HepG2 (cell line): ENCODE data around the gene RPLP2. TPM values are rescaled to one million over a fixed set of nuclear protein-coding genes. Genes with fewer than 3 reads are reported as not detected.
A peak's percentile ranks its signal among the peaks of the same experiment; 100 is the strongest.

Experiments
- BRD4 ChIP-seq: sonication (generic); formaldehyde crosslinking; IDR thresholded peaks from 2 replicates; pipeline ENCODE4 v1.4.0; 2020; ENCODE audit warnings: missing genetic modification reagents
- CCAR2 ChIP-seq: fragments of 200-400 bp; formaldehyde crosslinking; optimal IDR thresholded peaks from 2 replicates; pipeline ENCODE3; 2018; ENCODE audit warnings: low read depth, mild to moderate bottlenecking, low read length, moderate library complexity
- HBP1 ChIP-seq: IDR thresholded peaks from 2 replicates; pipeline ENCODE4 v1.6.1; 2016; ENCODE audit warnings: low read depth, control low read depth
- HIC2 ChIP-seq: sonication (generic); formaldehyde crosslinking; IDR thresholded peaks from 2 replicates; pipeline ENCODE4 v1.9.0; 2022; ENCODE audit warnings: low read depth, missing genetic modification reagents
- HNF4G ChIP-seq, 2 experiments: sonication (generic) in 1 of 2; formaldehyde crosslinking in 1 of 2; IDR thresholded peaks; 2 replicates each; pipeline versions ENCODE4 v1.4.0 to v1.6.1; 2011 to 2020; ENCODE audit warnings: borderline replicate concordance in 2 of 2, low read depth in 2 of 2, mild to moderate bottlenecking in 2 of 2, low read length in 1 of 2, missing genetic modification reagents in 1 of 2, moderate library complexity in 1 of 2
- KDM3A ChIP-seq: IDR thresholded peaks from 2 replicates; pipeline ENCODE4 v1.6.1; 2018; ENCODE audit warnings: low read depth, missing compliant biosample characterization
- KLF11 ChIP-seq: IDR thresholded peaks from 2 replicates; pipeline ENCODE4 v1.6.1; 2016; ENCODE audit warnings: missing compliant biosample characterization
- NONO ChIP-seq, 2 experiments: fragments of 450-650 bp in 1 of 2; sonication (generic) in 1 of 2; formaldehyde crosslinking in 1 of 2; IDR thresholded peaks in 1 of 2; conservative IDR thresholded peaks in 1 of 2; 2 replicates each; pipeline versions ENCODE4 v1.6.1 to v1.8.0; 2017 to 2022; ENCODE audit warnings: mild to moderate bottlenecking in 1 of 2, missing genetic modification reagents in 1 of 2, moderate library complexity in 1 of 2
- RXRA ChIP-seq: sonication (generic); formaldehyde crosslinking; IDR thresholded peaks from 2 replicates; pipeline ENCODE4 v1.5.1; 2020; ENCODE audit warnings: missing genetic modification reagents
- SUZ12 ChIP-seq: fragments of 150-350 bp; IDR thresholded peaks from 2 replicates; pipeline ENCODE4 v1.6.1; 2014; ENCODE audit warnings: low read depth, low read length
- TFDP2 ChIP-seq: sonication (generic); formaldehyde crosslinking; IDR thresholded peaks from 2 replicates; pipeline ENCODE4 v1.4.0; 2020; ENCODE audit warnings: missing genetic modification reagents
- ZFYVE20 ChIP-seq: sonication (generic); formaldehyde crosslinking; IDR thresholded peaks from 2 replicates; pipeline ENCODE4 v1.8.0; 2023; ENCODE audit warnings: low read depth, mild to moderate bottlenecking, moderate library complexity, missing genetic modification reagents, borderline replicate concordance
- ZNF274 ChIP-seq: sonication (generic); formaldehyde crosslinking; IDR thresholded peaks from 2 replicates; pipeline ENCODE4 v1.5.1; 2020; ENCODE audit warnings: mild to moderate bottlenecking, missing genetic modification reagents
- ZNF280B ChIP-seq: sonication (generic); formaldehyde crosslinking; IDR thresholded peaks from 2 replicates; pipeline ENCODE4 v1.5.0; 2020; ENCODE audit warnings: missing genetic modification reagents, mild to moderate bottlenecking, borderline replicate concordance
- ZNF770 ChIP-seq: sonication (generic); formaldehyde crosslinking; IDR thresholded peaks from 2 replicates; pipeline ENCODE4 v1.5.0; 2020; ENCODE audit warnings: mild to moderate bottlenecking, missing genetic modification reagents
- ZNF772 ChIP-seq: sonication (generic); formaldehyde crosslinking; IDR thresholded peaks from 2 replicates; pipeline ENCODE4 v1.5.0; 2020; ENCODE audit warnings: mild to moderate bottlenecking, missing genetic modification reagents
- polyA plus RNA-seq, 8 experiments: library from polyadenylated mRNA; depleted of rRNA in 3 of 8; stranded (reverse) in 7 of 8; unstranded in 1 of 8; fragments of >200 nt; fragmentation: Illumina TruSeq in 4 of 8; extraction: Trizol in 4 of 8; gene quantifications; 2 replicates each; pipeline versions ENCODE4 v1.2.1 to v1.2.3, GENCODE V29; 2011 to 2016; ENCODE audit warnings: low read depth in 4 of 8, missing spikeins in 1 of 8, mixed read lengths in 1 of 8; ENCODE audit not compliant: insufficient read depth in 1 of 8
- total RNA-seq, 5 experiments: library from RNA; depleted of rRNA; stranded (reverse); fragments of >200 nt; fragmentation: Illumina TruSeq; extraction: Trizol; gene quantifications; 2 replicates each; pipeline ENCODE4 v1.2.3, GENCODE V29; 2016; ENCODE audit warnings: low read depth in 1 of 5

RPLP2 gene
- total and polyA plus RNA-seq, 2 of the 13 experiments (the other 11 are each of a cell fraction or from before 2014, with no cell fraction given), result 978 to 2,106 TPM

GRCh38 chr11:777288-778255 is 32.2 kb upstream of the RPLP2 start, which contains the start of gene GATD1 (continued):
- TF ChIP-seq CCAR2, result no peak
- TF ChIP-seq HIC2, result no peak
- no peak for TF ChIP-seq TFDP2
- TF ChIP-seq NONO (IDR thresholded peaks at IDR 0.05), result no peak
- 0 out of 2 replicates have a peak, but pooled peaks have one; percentile 23 for TF ChIP-seq NONO (CRISPR knock-in tag; conservative IDR thresholded peaks at IDR 0.05)
- TF ChIP-seq ZNF274 (CRISPR knock-in tag), result 0 out of 2 replicates have a peak, but pooled peaks have one; percentile 27
- 0 out of 2 replicates have a peak, but pooled peaks have one; percentile 8 for TF ChIP-seq HNF4G (IDR thresholded peaks at IDR 0.05; ENCODE audit: borderline replicate concordance, low read depth, low read length)
- TF ChIP-seq HNF4G (CRISPR knock-in tag; IDR thresholded peaks at IDR 0.05; ENCODE audit: borderline replicate concordance, low read depth), result 0 out of 2 replicates have a peak, but pooled peaks have one; percentile 19
- TF ChIP-seq ZNF770 (CRISPR knock-in tag), result 0 out of 2 replicates have a peak, but pooled peaks have one; percentile 29
- TF ChIP-seq KDM3A (CRISPR knock-in tag), result no peak
- peak; percentile 56; the same call in 1 of the 2 replicates for TF ChIP-seq ZNF772 (CRISPR knock-in tag)
- TF ChIP-seq BRD4 (CRISPR knock-in tag), result peak; percentile 64; the same call in 1 of the 2 replicates
- TF ChIP-seq ZNF280B (CRISPR knock-in tag), result 0 out of 2 replicates have a peak, but pooled peaks have one; percentile 15
- TF ChIP-seq SUZ12, result no peak
- TF ChIP-seq ZFYVE20, result no peak
- 0 out of 2 replicates have a peak, but pooled peaks have one; percentile 31 for TF ChIP-seq RXRA (CRISPR knock-in tag)
- TF ChIP-seq KLF11 (CRISPR knock-in tag), result no peak
- no peak for TF ChIP-seq HBP1 (CRISPR knock-in tag)
